Esophagus squamous epithelium (tissue), 4 donors: Measurements from ENCODE around the gene CTTNBP2.

Experiments used
- CTCF ChIP-seq, 6 experiments: fragments of 450-650 bp in 4 of 6; fragments of 200-600 bp in 2 of 6; sonication (generic) in 2 of 6; IDR thresholded peaks; one replicate each; pipeline ENCODE4 v1.5.1; 2016 to 2019; ENCODE audit warnings: antibody characterized with exemption in 6 of 6, mild to moderate bottlenecking in 4 of 6, moderate library complexity in 4 of 6
- POLR2A ChIP-seq, 4 donors: fragments of 450-650 bp; IDR thresholded peaks; one replicate each; pipeline ENCODE4 v1.6.1; 2017; ENCODE audit warnings: antibody characterized with exemption in 4 of 4, mild to moderate bottlenecking in 4 of 4, moderate library complexity in 3 of 4

- TF ChIP-seq CTCF (IDR thresholded peaks at IDR 0.05): no peak
- TF ChIP-seq POLR2A (IDR thresholded peaks at IDR 0.05): no peak
Measured at GRCh38 chr7:117706210-117706609, 167.0 kb downstream of the CTTNBP2 start.
